ENCODE results near the gene PODNL1.

DNA sequence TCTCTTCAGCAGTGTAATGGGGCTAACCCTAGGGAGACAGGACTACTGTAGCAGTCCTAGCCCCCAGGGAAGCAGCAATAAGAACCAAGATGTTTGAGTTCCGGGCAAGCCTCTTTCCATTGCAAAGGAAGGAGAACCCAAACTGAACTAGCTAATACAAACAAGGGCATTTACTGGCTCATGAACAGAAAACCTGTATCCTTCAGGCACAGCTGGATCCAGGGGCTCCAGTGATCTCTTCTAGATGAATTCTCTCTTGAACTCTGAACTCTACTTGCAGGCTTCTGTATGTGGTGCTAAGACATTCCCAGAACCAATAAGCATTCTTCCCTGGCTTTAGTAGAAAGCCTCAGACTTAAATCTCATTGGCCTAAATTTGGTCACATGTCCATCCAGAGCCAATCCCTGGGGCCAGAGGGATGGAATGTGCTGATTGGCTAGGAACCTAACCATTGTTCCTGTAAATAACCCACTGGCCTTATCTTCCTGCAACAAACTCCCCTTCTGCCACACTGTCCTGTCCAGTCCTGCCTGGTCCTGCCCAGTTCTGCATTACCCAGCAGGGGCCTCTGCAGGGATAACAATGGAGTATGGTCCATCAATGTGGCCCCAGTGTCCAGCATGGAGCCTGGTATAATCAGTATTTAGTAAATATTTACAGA is 3.9 kb upstream of the PODNL1 start:
- TF ChIP-seq, protein P1, sequence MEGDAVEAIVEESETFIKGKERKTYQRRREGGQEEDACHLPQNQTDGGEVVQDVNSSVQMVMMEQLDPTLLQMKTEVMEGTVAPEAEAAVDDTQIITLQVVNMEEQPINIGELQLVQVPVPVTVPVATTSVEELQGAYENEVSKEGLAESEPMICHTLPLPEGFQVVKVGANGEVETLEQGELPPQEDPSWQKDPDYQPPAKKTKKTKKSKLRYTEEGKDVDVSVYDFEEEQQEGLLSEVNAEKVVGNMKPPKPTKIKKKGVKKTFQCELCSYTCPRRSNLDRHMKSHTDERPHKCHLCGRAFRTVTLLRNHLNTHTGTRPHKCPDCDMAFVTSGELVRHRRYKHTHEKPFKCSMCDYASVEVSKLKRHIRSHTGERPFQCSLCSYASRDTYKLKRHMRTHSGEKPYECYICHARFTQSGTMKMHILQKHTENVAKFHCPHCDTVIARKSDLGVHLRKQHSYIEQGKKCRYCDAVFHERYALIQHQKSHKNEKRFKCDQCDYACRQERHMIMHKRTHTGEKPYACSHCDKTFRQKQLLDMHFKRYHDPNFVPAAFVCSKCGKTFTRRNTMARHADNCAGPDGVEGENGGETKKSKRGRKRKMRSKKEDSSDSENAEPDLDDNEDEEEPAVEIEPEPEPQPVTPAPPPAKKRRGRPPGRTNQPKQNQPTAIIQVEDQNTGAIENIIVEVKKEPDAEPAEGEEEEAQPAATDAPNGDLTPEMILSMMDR (IDR thresholded peaks at IDR 0.05) = no peak
- no peak for TF ChIP-seq POLR2A (IDR thresholded peaks at IDR 0.05)

All from Peyer's patch (tissue), 4 donors.